K562 (cell line): Measurements from ENCODE around the gene NEMP2. TPM values are rescaled to one million over a fixed set of nuclear protein-coding genes. Genes with fewer than 3 reads are reported as not detected.

Source experiments
- ATAC-seq: fragments of 200-7000 bp; cut with Tn5 transposase; 3 replicates; pipeline ENCODE4 v1.9.1; 2020; ENCODE audit warnings: moderate library complexity
- BruUV-seq: library from RNA; stranded (reverse); fragments of 400-500 nt; replicated peaks from 2 replicates; lab custom pipeline; 2021; lab: Mats Ljungman, UMichigan
- CTCF ChIA-PET: fragments of 300-600 bp; formaldehyde crosslinking; extraction: SDS; loops from one replicate; lab custom pipeline; 2021; ENCODE audit warnings: low intra/inter-chr PET ratio; lab: Yijun Ruan, JAX
- POLR2A ChIA-PET: fragments of 300-600, 350-650 bp; sonication (Branson Sonifier 250); formaldehyde crosslinking; extraction: SDS; loops from one replicate; lab custom pipeline; 2021; ENCODE audit warnings: antibody characterized with exemption, inconsistent platforms; lab: Yijun Ruan, JAX
- DNase-seq, 4 experiments: peaks; one replicate each; pipeline versions ENCODE4 v3.0.0 to v3.0.0-alpha.2; 2011 to 2018; ENCODE audit warnings: low spot score in 3 of 4, mixed read lengths in 3 of 4; ENCODE audit errors: extremely low read depth in 1 of 4
- FAIRE-seq: peaks from 2 replicates; lab custom pipeline; 2011; peaks lifted over from hg19 to GRCh38; lab: Jason Lieb, UNC
- H2AFZ ChIP-seq: 2 replicates; pipeline ENCODE4 v1.6.0; 2011; ENCODE audit warnings: low read depth, low read length, control low read depth, inconsistent platforms
- H3K27ac ChIP-seq: fragments of 200-600 bp; 3 replicates; pipeline ENCODE4 v1.8.0; 2011; ENCODE audit warnings: low read depth, mild to moderate bottlenecking, control low read depth, inconsistent platforms, low read length, moderate library complexity, mixed read lengths; ENCODE audit errors: extremely low read depth
- H3K27me3 ChIP-seq, 2 experiments: fragments of 300-600 bp in 1 of 2; 2 replicates in 1 of 2; 3 replicates in 1 of 2; pipeline versions ENCODE4 v1.6.0 to v1.8.0; 2011; ENCODE audit warnings: inconsistent platforms in 2 of 2, low read length in 2 of 2, mild to moderate bottlenecking in 1 of 2, mixed read lengths in 1 of 2, moderate library complexity in 1 of 2; ENCODE audit not compliant: control insufficient read depth in 2 of 2, insufficient read depth in 2 of 2
- H3K36me3 ChIP-seq: fragments of 300-600 bp; 3 replicates; pipeline ENCODE4 v1.8.0; 2011; ENCODE audit warnings: mild to moderate bottlenecking, low read length, inconsistent platforms; ENCODE audit not compliant: control insufficient read depth, insufficient read depth
- H3K4me1 ChIP-seq, 2 experiments: fragments of 200-600 bp in 1 of 2; replicated peaks in 1 of 2; 2 replicates in 1 of 2; 3 replicates in 1 of 2; pipeline versions ENCODE4 v1.5.1 to v1.8.0; 2011; ENCODE audit warnings: inconsistent platforms in 2 of 2, low read length in 2 of 2, mild to moderate bottlenecking in 1 of 2, mixed read lengths in 1 of 2, moderate library complexity in 1 of 2; ENCODE audit not compliant: control insufficient read depth in 2 of 2, insufficient read depth in 2 of 2
- H3K4me2 ChIP-seq: 2 replicates; pipeline ENCODE4 v1.6.1; 2011; ENCODE audit warnings: low read length, control low read depth, inconsistent platforms, mixed read lengths; ENCODE audit not compliant: insufficient read depth
- H3K4me3 ChIP-seq: fragments of 200-600 bp; sonication (generic), shearing (Covaris generic); 2 replicates; pipeline ENCODE4 v1.5.1; 2016; ENCODE audit warnings: control low read depth, inconsistent platforms
- H3K79me2 ChIP-seq: fragments of 200-600 bp; 3 replicates; pipeline ENCODE4 v1.8.0; 2011; ENCODE audit warnings: low read length, inconsistent platforms; ENCODE audit not compliant: control insufficient read depth, insufficient read depth
- H3K9ac ChIP-seq, 2 experiments: 2 replicates each; pipeline versions ENCODE4 v1.6.0 to v1.6.1; 2011; ENCODE audit warnings: low read depth in 2 of 2, low read length in 2 of 2, control low read depth in 1 of 2, inconsistent platforms in 1 of 2, mild to moderate bottlenecking in 1 of 2, mixed read lengths in 1 of 2; ENCODE audit not compliant: insufficient read depth in 1 of 2
- H3K9me1 ChIP-seq: one replicate; pipeline ENCODE4 v1.6.0; 2011; ENCODE audit warnings: inconsistent platforms, mild to moderate bottlenecking, low read length, moderate library complexity; ENCODE audit not compliant: control insufficient read depth, insufficient read depth
- H3K9me3 ChIP-seq: replicated peaks from 2 replicates; pipeline ENCODE4 v1.5.1; 2011; ENCODE audit warnings: low read depth, low read length, inconsistent platforms; ENCODE audit not compliant: control insufficient read depth, insufficient read depth
- H4K20me1 ChIP-seq: replicated peaks from 2 replicates; pipeline ENCODE4 v1.6.1; 2011; ENCODE audit warnings: low read length, inconsistent platforms, mixed read lengths; ENCODE audit not compliant: control insufficient read depth, insufficient read depth
- CHAMP1 ChIP-seq: fragments of 450-650 bp; IDR thresholded peaks from 2 replicates; pipeline ENCODE4 v1.6.1; 2016; ENCODE audit warnings: mild to moderate bottlenecking
- CREB3 ChIP-seq: fragments of 450-650 bp; conservative IDR thresholded peaks from 2 replicates; pipeline ENCODE4 v1.6.1; 2016; ENCODE audit warnings: missing genetic modification characterization, low read depth, mild to moderate bottlenecking, missing compliant biosample characterization, moderate library complexity
- GTF2F1 ChIP-seq: IDR thresholded peaks from 2 replicates; pipeline ENCODE4 v1.6.1; 2011; ENCODE audit warnings: low read depth, low read length, improper control_type of control experiment
- MECOM ChIP-seq: fragments of 250-450 bp; sonication (Bioruptor Pico); IDR thresholded peaks from 2 replicates; pipeline ENCODE4 v1.8.0; 2022; ENCODE audit warnings: inconsistent platforms
- MED1 ChIP-seq: sonication (generic); formaldehyde crosslinking; IDR thresholded peaks from 2 replicates; pipeline ENCODE4 v1.8.1; 2023; ENCODE audit warnings: missing genetic modification reagents, borderline replicate concordance
- NR3C1 ChIP-seq: sonication (generic); formaldehyde crosslinking; IDR thresholded peaks from 2 replicates; pipeline ENCODE4 v1.8.1; 2022; ENCODE audit warnings: missing genetic modification reagents
- PHTF2 ChIP-seq: fragments of 250-450 bp; sonication (Bioruptor Pico); IDR thresholded peaks from 2 replicates; pipeline ENCODE4 v1.5.0; 2021; ENCODE audit warnings: mild to moderate bottlenecking
- SAFB2 ChIP-seq: fragments of 200-400 bp; formaldehyde crosslinking; IDR thresholded peaks from 2 replicates; pipeline ENCODE4 v1.6.1; 2018; ENCODE audit warnings: borderline replicate concordance, low read length, low read depth, moderate library complexity; ENCODE audit not compliant: severe bottlenecking
- SAP30 ChIP-seq: fragments of 200-600 bp; sonication (generic); IDR thresholded peaks from 2 replicates; pipeline ENCODE4 v1.6.1; 2012; ENCODE audit warnings: borderline replicate concordance, low read depth, mild to moderate bottlenecking, moderate library complexity, low read length, control low read depth, inconsistent platforms; ENCODE audit not compliant: insufficient read depth, poor library complexity, severe bottlenecking
- SIX5 ChIP-seq, 2 experiments: IDR thresholded peaks; 2 replicates each; pipeline ENCODE4 v1.6.1; 2011; ENCODE audit warnings: low read length in 2 of 2, borderline replicate concordance in 1 of 2, low read depth in 1 of 2, mild to moderate bottlenecking in 1 of 2, moderate library complexity in 1 of 2; ENCODE audit not compliant: insufficient read depth in 1 of 2
- SNRNP70 ChIP-seq: fragments of 200-400 bp; formaldehyde crosslinking; optimal IDR thresholded peaks from 2 replicates; pipeline ENCODE3; 2017; ENCODE audit warnings: low read depth, low read length
- TAL1 ChIP-seq: fragments of 450-650 bp; IDR thresholded peaks from 2 replicates; pipeline ENCODE4 v1.6.1; 2016; ENCODE audit warnings: mild to moderate bottlenecking
- TARDBP ChIP-seq: fragments of 450-650 bp; IDR thresholded peaks from 2 replicates; pipeline ENCODE4 v1.6.1; 2016
- ZBTB43 ChIP-seq: sonication (generic); formaldehyde crosslinking; IDR thresholded peaks from 2 replicates; pipeline ENCODE4 v1.8.0; 2023; ENCODE audit warnings: mild to moderate bottlenecking, missing genetic modification reagents
- ZNF707 ChIP-seq: fragments of 250-450 bp; sonication (Bioruptor Pico); conservative IDR thresholded peaks from 2 replicates; pipeline ENCODE4 v1.8.0; 2022; ENCODE audit warnings: inconsistent platforms, mild to moderate bottlenecking, moderate library complexity
- WGBS: fragments of 100-300 bp; shearing (Covaris generic); methylation state at CpG from one replicate; pipeline ENCODE4 v1.1.6; 2016; ENCODE audit warnings: low coverage, mixed read lengths; ENCODE audit not compliant: insufficient coverage; ENCODE audit errors: missing lambda C conversion rate; 5-methylcytosine and 5-hydroxymethylcytosine counted together
- in situ Hi-C: fragments of 300-500 bp; cut with MboI; formaldehyde crosslinking; loops from 4 replicates; pipeline ENCODE4 v1.15.0; 2018; ENCODE audit warnings: inconsistent platforms, mixed read lengths
- intact Hi-C: fragments of 100-400 bp; cut with micrococcal nuclease; formaldehyde crosslinking; loops from 2 replicates; pipeline ENCODE4 v1.14.2; 2022
- polyA plus RNA-seq, 8 experiments: library from polyadenylated mRNA; depleted of rRNA in 4 of 8; stranded (reverse) in 5 of 8; unstranded in 3 of 8; fragments of >200 nt; fragmentation: Nextera tagmentation in 2 of 8; fragmentation: Illumina TruSeq in 1 of 8; extraction: Ambion mirVana in 2 of 8; extraction: Trizol in 1 of 8; gene quantifications; 2 replicates each; pipeline versions ENCODE4 v1.2.1 to v1.2.3, GENCODE V29; 2011 to 2014; ENCODE audit warnings: inconsistent platforms in 1 of 8, missing spikeins in 1 of 8
- total RNA-seq, 7 experiments: library from RNA; depleted of rRNA in 6 of 7; stranded (reverse); fragments of >200 nt in 6 of 7; fragmentation: Illumina TruSeq in 2 of 7; extraction: Trizol in 2 of 7; gene quantifications; 2 replicates each; pipeline versions ENCODE4 v1.2.1 to v1.2.3, GENCODE V29; 2011 to 2021; ENCODE audit warnings: low replicate concordance in 1 of 7

NEMP2 gene
- total and polyA plus RNA-seq, 9 of the 15 experiments (the other 6 are each of a cell fraction or from before 2014, with no cell fraction given), result 0.32 to 3.0 (median 1.7) TPM

- intact Hi-C loops (loop anchor here (5.0 kb wide), 1 partner anchor 420 kb away; no protein-coding TSS in a partner anchor), in situ Hi-C loops (loop anchor here (10.0 kb wide), 1 partner anchor 422 kb away; no protein-coding TSS in a partner anchor)
- DNase-seq (no peak), FAIRE-seq (no peak), ATAC-seq (no peak)
- H3K27me3 ChIP-seq, result no peaks in the 10 kb centered on the region
- no peak overlapping the region for H3K9ac ChIP-seq
- H4K20me1 ChIP-seq, result no peaks in the 10 kb centered on the region
- ChIA-PET CTCF (interaction anchor here (1.1 kb wide), 1 partner anchor 418 kb away, joined by 3 read pairs; no protein-coding TSS in a partner anchor), POLR2A (interaction anchor here (1.1 kb wide), 1 partner anchor 188 kb away, joined by 3 read pairs; the partner anchor contains the start of gene HIBCH)
- H3K9me3 ChIP-seq, result no peaks in the 10 kb centered on the region
- BruUV-seq, result no TSS peak
- H3K4me2 ChIP-seq, result no peak overlapping the region
- H3K4me1 ChIP-seq, result no peaks in the 10 kb centered on the region; a peak in 2 of 5 replicates
- H3K9me1 ChIP-seq, result no peaks in the 10 kb centered on the region
- 88% methylated on average over 4 of the region's 4 CpGs for whole genome bisulfite sequencing
- no peaks in the 10 kb centered on the region for H3K79me2 ChIP-seq
- H3K4me3 ChIP-seq, result no peak overlapping the region
- H3K27ac ChIP-seq, result no peak overlapping the region
- H3K36me3 ChIP-seq, result no peaks in the 10 kb centered on the region; the same call in 2 of the 3 replicates
- no peak overlapping the region for H2AFZ ChIP-seq
- no peak for TF ChIP-seq ZBTB43
- no peak for TF ChIP-seq CREB3 (tag)
- TF ChIP-seq NR3C1 (CRISPR knock-in tag), result no peak
- no peak for TF ChIP-seq SNRNP70
- no peak for TF ChIP-seq CHAMP1
- TF ChIP-seq GTF2F1, result no peak
- no peak for TF ChIP-seq PHTF2 (CRISPR knock-in tag)
- no peak for TF ChIP-seq SAP30
- TF ChIP-seq SAFB2, result no peak
- TF ChIP-seq SIX5 (IDR thresholded peaks at IDR 0.05; ENCODE audit: borderline replicate concordance in 1 of 2, insufficient read depth in 1 of 2, low read depth in 1 of 2, low read length in 2 of 2), result no peak
- TF ChIP-seq ZNF707 (CRISPR knock-in tag), result no peak
- no peak for TF ChIP-seq TAL1
- TF ChIP-seq MED1 (CRISPR knock-in tag), result no peak
- no peak for TF ChIP-seq MECOM (CRISPR knock-in tag)
- no peak for TF ChIP-seq TARDBP
Observed at GRCh38 chr2:190507135-190507534, 27.4 kb downstream of the NEMP2 start.
